Hematopoietic multipotent progenitor cell (in vitro differentiated cells): ENCODE measurements around the gene GPC5. TPM values are rescaled to one million over a fixed set of nuclear protein-coding genes. Genes with fewer than 3 reads are reported as not detected.

Experiments used
- DNase-seq, 3 donors: peaks; one replicate each; pipeline ENCODE4 v3.0.0-alpha.2; 2011 to 2015; ENCODE audit warnings: low read depth in 2 of 3, low spot score in 2 of 3
- total RNA-seq: library from RNA; depleted of rRNA; stranded (reverse); fragments of >200 nt; gene quantifications from one replicate; pipeline ENCODE4 v1.2.3, GENCODE V29; 2012

The GPC5 gene
- total RNA-seq, 1 donor: 18.3 TPM

- DNase-seq: no peak
These were observed 524.7 kb downstream of the GPC5 start for GRCh38 chr13:91922969-91923592.

DNA sequence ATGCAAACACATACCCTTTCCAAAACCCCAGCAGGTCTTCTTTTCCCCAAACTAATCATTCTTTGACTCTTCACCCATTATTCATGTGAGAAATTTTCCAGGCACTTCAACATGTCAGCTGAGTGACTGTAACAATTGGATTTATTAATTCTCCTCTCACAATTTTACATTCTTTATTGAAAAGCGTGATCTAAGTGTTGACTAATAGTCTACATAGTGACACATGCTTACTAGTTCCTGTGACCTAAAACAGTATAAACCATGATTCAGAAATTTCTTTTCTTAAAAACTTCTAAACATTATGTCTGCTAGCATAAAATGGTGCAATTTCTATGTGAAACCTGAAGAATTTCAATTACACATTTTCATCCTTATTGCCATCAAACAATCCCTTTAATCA, 532.3 kb downstream of the GPC5 start:
- no peak for DNase-seq

DNA sequence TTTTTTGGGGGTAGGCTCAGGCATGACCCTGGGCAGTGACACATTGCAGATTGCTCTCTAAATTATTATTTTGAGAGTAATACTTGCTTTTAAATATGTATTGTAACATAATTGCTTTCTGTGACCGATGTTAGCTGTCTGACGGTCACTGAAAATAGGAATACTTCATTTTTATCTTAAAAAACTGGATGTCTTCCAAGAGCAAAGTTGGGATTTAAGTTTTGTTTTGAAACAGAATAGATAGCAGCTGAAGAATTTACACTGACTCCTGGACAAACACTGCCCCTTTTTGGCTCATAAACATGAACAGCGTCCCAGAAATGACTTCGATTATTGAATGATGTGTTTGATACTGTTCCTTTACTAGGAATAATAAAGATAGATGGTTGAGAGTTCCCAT, 535.9 kb downstream of the GPC5 start:
- no peak for DNase-seq

GRCh38 chr13:91946498-91947070, 548.2 kb downstream of the GPC5 start:
- peak in 2 of 3 donors; percentile 4 to 34 for DNase-seq

DNA sequence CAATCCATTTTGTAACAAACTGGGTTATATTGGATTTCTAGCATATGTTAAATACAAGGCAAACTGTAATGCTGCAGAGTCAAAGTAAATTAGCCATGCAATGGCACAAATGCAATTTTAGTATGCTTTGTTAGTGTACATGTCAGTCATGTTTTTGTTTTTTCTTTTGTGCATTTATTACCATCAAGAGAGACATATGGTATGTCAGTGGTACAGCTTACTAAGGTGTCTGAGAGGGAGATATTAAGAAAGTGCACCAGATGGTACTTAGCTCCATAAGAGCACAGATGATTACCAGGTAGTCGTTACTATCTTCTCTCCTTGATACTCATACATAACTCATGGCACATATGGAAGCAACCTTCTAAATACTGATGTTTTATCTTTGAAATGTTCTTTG, 550.3 kb downstream of the GPC5 start:
- DNase-seq: no peak

GRCh38 chr13:91950803-91951202, 552.4 kb downstream of the GPC5 start:
- no peak for DNase-seq

DNA sequence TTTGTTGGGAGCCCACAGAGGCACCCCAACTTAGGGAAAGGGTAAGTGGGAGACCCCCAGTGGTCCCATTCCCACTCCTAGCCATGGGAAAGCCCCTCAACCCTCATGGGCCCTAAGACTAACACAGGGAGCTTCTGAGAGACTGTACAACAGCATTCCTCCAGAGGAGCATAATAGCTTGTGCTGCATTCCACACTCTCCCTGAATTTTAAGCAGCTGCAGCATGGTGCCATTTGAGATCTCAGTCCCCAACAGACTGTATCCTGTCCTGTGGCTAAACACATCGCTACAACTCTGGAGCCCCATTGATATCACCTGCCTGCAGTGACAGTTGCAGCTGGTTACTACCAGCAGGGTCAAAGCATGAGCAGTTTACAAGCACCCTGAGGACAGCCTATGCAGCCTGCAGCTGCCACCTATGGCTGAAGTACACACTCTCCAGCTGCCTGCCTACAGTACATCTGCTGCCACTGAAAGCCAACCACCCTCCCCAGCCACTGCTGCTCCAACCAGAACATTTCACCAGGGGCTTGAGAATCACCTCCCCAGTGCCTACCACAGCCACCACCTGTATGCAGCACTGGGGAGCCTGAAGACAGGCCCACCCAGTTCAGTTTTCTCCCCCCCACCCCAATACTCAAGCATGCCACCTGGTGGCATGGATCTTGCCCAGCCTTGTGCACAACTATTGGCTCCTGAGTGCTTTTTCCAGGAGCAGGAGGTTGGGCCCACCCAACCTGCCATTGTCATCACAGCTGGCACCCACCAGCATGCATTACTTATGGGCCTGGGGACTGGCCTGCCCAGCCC, 557.3 kb downstream of the GPC5 start:
- no peak for DNase-seq

DNA sequence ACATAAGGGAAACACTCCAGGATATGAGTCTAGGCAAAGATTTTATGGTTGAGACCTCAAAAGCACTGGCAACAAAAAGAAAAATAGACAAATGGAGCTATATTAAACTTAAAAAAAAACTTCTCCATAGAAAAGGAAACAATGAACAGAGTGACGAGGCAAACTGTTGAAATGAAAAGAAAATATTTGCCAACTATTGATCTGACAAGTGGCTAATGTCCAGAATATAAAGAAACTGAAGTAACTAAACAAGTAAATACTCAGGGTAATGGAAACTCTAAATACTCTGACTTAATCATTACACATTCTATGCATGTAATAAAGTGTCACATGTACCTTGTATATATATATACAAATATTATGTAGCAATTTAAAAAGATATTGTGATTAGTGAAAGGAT, 562.5 kb downstream of the GPC5 start:
- DNase-seq: no peak

DNA sequence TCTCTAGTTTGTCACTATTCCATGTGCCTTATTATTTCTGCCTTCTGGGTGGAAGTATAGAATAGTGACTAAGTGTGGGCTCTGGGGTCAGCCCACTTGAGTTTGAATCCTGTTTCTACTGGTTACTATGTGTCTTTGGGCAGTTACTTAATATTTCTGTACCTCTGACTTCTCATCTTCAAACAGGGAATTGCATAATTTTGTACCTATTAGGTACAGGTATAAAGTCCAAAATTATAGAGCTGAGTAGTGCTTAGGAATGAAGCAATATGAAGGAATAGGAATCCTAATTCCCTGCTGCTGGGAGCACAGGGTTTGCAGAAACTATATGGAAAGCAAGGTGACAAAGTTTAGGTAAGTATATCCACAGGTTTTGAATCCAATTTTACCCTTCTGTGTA, 564.5 kb downstream of the GPC5 start:
- DNase-seq: no peak

DNA sequence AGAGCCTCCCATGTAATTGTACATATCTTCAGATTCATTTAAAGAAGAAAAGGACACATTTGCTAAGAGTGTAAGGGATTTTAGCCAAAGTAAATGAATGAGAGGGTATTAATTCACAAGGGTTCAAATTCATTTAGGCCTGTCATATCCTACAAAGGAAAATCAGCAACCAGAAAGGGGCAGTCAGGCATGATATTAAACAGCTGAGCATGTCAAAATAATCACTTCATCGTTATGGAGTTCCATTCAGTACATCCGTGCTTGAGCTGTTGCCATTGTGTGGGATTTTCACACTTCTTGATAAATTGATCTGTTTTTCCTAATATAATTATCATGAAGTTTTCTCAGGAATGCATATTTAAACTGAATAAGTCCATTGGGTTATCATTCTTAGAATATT, 567.1 kb downstream of the GPC5 start:
- DNase-seq: no peak

DNA sequence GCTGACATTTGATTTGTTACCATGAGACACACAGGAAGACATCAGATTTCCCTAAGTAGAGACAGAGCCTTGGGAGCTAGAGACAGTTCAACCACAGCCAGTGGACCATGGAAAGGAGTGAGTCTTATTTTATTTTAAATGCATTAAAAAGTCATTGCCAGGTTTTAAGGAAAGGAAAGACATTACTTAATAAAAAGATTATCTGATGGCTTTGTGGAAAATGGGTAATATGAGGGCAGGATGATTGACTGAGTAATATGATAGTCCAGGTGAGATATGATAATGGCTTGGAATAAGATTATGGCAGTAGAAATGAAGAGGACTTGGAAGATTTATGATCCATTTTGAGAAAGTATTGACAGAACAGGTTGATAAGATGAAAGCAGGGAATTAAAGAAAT, 580.1 kb downstream of the GPC5 start:
- no peak for DNase-seq

GRCh38 chr13:91986761-91987483, 588.5 kb downstream of the GPC5 start:
- DNase-seq: no peak

DNA sequence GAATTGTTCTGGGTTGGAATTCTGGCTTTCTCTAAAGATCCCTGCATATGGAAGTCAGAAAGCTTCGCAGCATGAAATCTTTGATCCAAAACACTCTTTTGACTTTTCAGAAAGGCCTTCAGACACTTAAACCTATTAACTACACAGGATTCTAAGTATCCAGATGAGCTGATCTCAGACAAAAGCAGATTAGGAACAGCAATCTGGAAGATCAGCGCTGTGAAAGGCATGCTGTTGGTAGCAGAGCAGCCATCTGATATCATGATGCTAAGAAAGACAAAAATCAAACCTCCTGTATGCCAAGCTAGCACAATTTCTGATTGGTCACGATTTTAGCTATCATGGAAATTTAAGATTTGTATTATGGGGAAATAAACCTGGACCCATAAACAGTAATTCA, 589.9 kb downstream of the GPC5 start:
- no peak for DNase-seq

- no peak for DNase-seq
These were observed 614.4 kb downstream of the GPC5 start for GRCh38 chr13:92012787-92013186.

GRCh38 chr13:92017737-92018136, 619.3 kb downstream of the GPC5 start:
- DNase-seq: no peak

DNA sequence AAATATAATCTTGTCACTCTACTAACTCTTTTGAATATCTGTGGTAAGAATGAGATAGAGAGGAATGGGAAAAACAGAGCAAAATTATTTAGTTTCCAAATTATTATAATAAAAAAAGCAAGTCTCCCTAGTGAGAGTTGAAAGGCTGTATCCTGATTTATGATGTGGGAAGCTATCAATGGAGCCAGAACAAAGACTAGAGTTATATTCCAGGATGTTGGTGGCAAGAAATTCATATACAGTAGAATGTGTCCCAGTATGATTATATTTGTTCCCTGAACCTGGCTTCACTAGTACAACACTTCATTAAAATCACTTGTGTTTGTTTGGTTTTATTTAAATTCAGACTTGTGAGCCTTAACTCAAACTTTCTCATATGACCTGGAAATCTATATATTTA, 630.3 kb downstream of the GPC5 start:
- no peak for DNase-seq

DNA sequence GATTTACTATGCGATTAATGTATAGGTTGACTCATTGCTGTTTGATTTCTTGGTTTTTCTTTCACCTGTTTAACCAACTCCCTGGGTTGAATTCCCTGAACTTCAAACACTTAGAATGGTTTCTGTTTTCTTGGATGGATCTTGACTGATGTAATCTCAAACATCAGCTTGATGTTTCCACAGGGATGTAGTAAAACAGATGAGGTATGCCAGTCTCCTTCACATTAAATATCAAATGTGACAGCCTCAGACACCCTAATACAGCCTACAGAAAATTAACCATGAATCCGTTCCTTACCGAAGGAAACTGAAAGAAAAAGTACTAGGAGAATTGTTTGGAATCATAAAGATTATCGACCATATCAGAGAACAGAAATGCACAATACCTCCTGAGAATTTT, 631.2 kb downstream of the GPC5 start:
- no peak for DNase-seq

DNA sequence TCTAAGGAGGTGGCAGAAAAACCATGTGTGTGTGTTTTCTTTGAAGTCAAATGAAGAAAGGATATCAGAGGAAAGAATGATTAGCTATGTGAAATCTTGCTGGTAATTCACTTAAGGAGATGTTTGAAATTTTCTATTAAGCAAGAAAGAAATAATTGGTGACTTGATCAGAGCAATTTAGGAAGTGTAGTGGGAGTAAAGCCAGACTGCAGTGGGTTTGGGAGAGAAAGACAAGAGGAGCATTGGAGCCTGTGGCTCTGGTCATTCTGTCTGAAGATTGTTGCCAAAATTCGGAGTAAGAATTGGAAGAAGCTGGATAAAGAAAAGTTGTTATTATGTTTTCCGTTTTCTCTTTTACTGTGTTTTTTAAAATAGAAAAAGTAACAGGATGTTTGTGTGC, 640.5 kb downstream of the GPC5 start:
- no peak for DNase-seq

- DNase-seq: no peak
These were observed 644.1 kb downstream of the GPC5 start for GRCh38 chr13:92042522-92042921.

DNA sequence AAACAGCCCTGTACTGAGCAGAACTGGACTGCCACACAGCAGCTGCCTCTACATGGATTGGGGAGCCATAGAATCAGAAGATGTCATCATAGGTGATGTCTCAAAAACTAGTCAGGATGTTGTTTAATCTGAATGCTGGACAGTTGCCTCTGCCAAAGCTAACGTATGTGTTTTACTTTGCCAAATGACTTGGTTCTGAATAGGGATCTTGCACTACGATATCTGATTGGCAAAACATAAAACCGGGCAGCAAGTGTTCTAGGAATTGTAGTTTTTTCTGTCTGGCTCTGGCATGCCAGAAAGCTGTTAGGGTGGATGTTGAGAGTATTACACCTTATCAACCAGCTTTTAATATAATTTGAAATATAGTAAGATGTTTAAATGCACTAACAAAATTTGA, 645.9 kb downstream of the GPC5 start:
- no peak for DNase-seq

- no peak for DNase-seq
These were observed 656.0 kb downstream of the GPC5 start for GRCh38 chr13:92054389-92054788.
